BE2C (cell line): Measurements from ENCODE around the gene WASL.
A peak's percentile ranks its signal among the peaks of the same experiment; 100 is the strongest.

Source experiments
- DNase-seq: peaks from one replicate; pipeline ENCODE4 v3.0.0-alpha.2; 2020
- H3K27me3 ChIP-seq: fragments of 250-450 bp; sonication (Bioruptor Pico); 2 replicates; pipeline ENCODE4 v1.5.1; 2020; ENCODE audit warnings: mild to moderate bottlenecking
- H3K36me3 ChIP-seq: fragments of 250-450 bp; sonication (Bioruptor Pico); 2 replicates; pipeline ENCODE4 v1.5.1; 2020; ENCODE audit warnings: mild to moderate bottlenecking
- H3K4me1 ChIP-seq: fragments of 250-450 bp; sonication (Bioruptor Pico); 2 replicates; pipeline ENCODE4 v1.5.1; 2020
- H3K4me3 ChIP-seq: 2 replicates; pipeline ENCODE4 v1.5.1; 2011; ENCODE audit warnings: low read depth, low read length
- H3K9me3 ChIP-seq: fragments of 250-450 bp; sonication (Bioruptor Pico); 2 replicates; pipeline ENCODE4 v1.5.1; 2020
- CTCF ChIP-seq: IDR thresholded peaks from 2 replicates; pipeline ENCODE4 v1.5.1; 2012; ENCODE audit warnings: mild to moderate bottlenecking, low read depth, low read length

Gene WASL

GRCh38 chr7:123750389-123751230 is 1.8 kb upstream of the WASL start:
- no peaks in the 10 kb centered on the region for H3K27me3 ChIP-seq
- H3K4me3 ChIP-seq = peak overlapping the region; percentile 85
- no peaks in the 10 kb centered on the region; the same call in 1 of the 2 replicates for H3K4me1 ChIP-seq
- no peak for TF ChIP-seq CTCF
- H3K36me3 ChIP-seq = no peaks in the 10 kb centered on the region
- H3K9me3 ChIP-seq = no peaks in the 10 kb centered on the region
- no peak for DNase-seq

- no peaks in the 10 kb centered on the region; the same call in 1 of the 2 replicates for H3K4me1 ChIP-seq
- no peaks in the 10 kb centered on the region for H3K36me3 ChIP-seq
- H3K4me3 ChIP-seq = peak overlapping the region; percentile 85
- peak; percentile 30 for TF ChIP-seq CTCF
- H3K9me3 ChIP-seq = no peaks in the 10 kb centered on the region
- no peak for DNase-seq
- no peaks in the 10 kb centered on the region for H3K27me3 ChIP-seq
Observed at GRCh38 chr7:123749537-123749857, 694 bp upstream of the WASL start.

GRCh38 chr7:123748171-123748733 is 551 bp downstream of the WASL start:
- no peaks in the 10 kb centered on the region; the same call in 1 of the 2 replicates for H3K4me1 ChIP-seq
- no peak for TF ChIP-seq CTCF
- no peaks in the 10 kb centered on the region for H3K36me3 ChIP-seq
- no peaks in the 10 kb centered on the region for H3K9me3 ChIP-seq
- no peaks in the 10 kb centered on the region for H3K27me3 ChIP-seq
- DNase-seq = peak; percentile 45
- peak overlapping the region; percentile 85 for H3K4me3 ChIP-seq

- Histone ChIP-seq H3K4me3 (peak overlapping the region; percentile 85), H3K27me3 (no peaks in the 10 kb centered on the region), H3K4me1 (no peaks in the 10 kb centered on the region; the same call in 1 of the 2 replicates), H3K9me3 (no peaks in the 10 kb centered on the region), H3K36me3 (no peaks in the 10 kb centered on the region)
- no peak for TF ChIP-seq CTCF
- DNase-seq = peak; percentile 76
Observed at GRCh38 chr7:123747620-123748141, 1.1 kb downstream of the WASL start.

- H3K36me3 ChIP-seq = no peaks in the 10 kb centered on the region
- no peak for DNase-seq
- H3K27me3 ChIP-seq = no peaks in the 10 kb centered on the region
- H3K4me1 ChIP-seq = no peaks in the 10 kb centered on the region; the same call in 1 of the 2 replicates
- no peak for TF ChIP-seq CTCF
- H3K9me3 ChIP-seq = no peaks in the 10 kb centered on the region
- H3K4me3 ChIP-seq = peak overlapping the region; percentile 85
Observed at GRCh38 chr7:123746931-123747488, 1.8 kb downstream of the WASL start.

- Histone ChIP-seq H3K27me3 (no peaks in the 10 kb centered on the region), H3K4me1 (no peaks in the 10 kb centered on the region; the same call in 1 of the 2 replicates), H3K36me3 (no peaks in the 10 kb centered on the region), H3K4me3 (no peak overlapping the region), H3K9me3 (no peaks in the 10 kb centered on the region)
- no peak for TF ChIP-seq CTCF
- DNase-seq = no peak
Observed at GRCh38 chr7:123746055-123746454, 2.7 kb downstream of the WASL start.
